PC-3 (cell line): ENCODE data around the gene SFXN2.

Experiments used
- EZH2 ChIP-seq: fragments of 300-600 bp; sonication (generic); IDR thresholded peaks from one replicate; pipeline ENCODE4 v1.6.1; 2017; ENCODE audit warnings: antibody characterized with exemption, mild to moderate bottlenecking, low read length; ENCODE audit not compliant: unreplicated experiment
- TF ChIP-seq, protein P1 (sequence below): fragments of 300-600 bp; sonication (generic); conservative IDR thresholded peaks from 2 replicates; pipeline ENCODE4 v1.5.1; 2017; ENCODE audit warnings: antibody characterized with exemption, low read depth, mild to moderate bottlenecking, low read length

DNA sequence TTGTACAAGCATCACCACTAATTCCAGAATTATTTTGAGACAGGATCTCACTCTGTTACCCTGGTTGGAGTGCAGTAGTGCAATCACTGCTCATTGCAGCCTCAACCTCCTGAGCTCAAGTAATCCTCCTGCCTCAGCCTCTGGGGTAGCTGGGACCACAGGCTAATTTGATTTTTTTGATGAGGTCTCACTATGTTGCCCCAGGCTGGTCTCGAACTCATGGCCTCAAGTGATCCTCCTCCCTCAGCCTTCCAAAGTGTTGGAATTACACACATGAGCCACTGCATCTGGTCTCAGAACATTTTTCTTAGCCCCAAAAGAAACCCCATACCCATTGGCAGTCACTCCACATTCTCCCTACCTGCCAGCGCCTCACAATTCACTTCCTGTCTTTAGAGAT, 25.8 kb downstream of the SFXN2 start:
- TF ChIP-seq, protein P1, sequence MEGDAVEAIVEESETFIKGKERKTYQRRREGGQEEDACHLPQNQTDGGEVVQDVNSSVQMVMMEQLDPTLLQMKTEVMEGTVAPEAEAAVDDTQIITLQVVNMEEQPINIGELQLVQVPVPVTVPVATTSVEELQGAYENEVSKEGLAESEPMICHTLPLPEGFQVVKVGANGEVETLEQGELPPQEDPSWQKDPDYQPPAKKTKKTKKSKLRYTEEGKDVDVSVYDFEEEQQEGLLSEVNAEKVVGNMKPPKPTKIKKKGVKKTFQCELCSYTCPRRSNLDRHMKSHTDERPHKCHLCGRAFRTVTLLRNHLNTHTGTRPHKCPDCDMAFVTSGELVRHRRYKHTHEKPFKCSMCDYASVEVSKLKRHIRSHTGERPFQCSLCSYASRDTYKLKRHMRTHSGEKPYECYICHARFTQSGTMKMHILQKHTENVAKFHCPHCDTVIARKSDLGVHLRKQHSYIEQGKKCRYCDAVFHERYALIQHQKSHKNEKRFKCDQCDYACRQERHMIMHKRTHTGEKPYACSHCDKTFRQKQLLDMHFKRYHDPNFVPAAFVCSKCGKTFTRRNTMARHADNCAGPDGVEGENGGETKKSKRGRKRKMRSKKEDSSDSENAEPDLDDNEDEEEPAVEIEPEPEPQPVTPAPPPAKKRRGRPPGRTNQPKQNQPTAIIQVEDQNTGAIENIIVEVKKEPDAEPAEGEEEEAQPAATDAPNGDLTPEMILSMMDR: no peak
- no peak for TF ChIP-seq EZH2
